B cell (primary cell): ENCODE measurements around the gene TRAFD1. TPM values are rescaled to one million over a fixed set of nuclear protein-coding genes. Genes with fewer than 3 reads are reported as not detected.

Source experiments
- ATAC-seq: fragments of 200-7000 bp; cut with Tn5 transposase; one replicate; pipeline ENCODE4 v1.10.0; 2021; ENCODE audit warnings: low read depth, mild to moderate bottlenecking, moderate number of reproducible peaks, moderate library complexity
- CTCF ChIA-PET: fragments of 350-600 bp; sonication (Branson Sonifier 250); formaldehyde crosslinking; loops from one replicate; lab custom pipeline; 2021; ENCODE audit warnings: antibody characterized with exemption, inconsistent platforms; lab: Charles Lee
- POLR2A ChIA-PET: fragments of 350-600 bp; sonication (Branson Sonifier 250); formaldehyde crosslinking; loops from one replicate; lab custom pipeline; 2021; ENCODE audit warnings: antibody characterized with exemption; lab: Charles Lee
- DNase-seq: peaks from one replicate; pipeline ENCODE4 v3.0.0; 2013
- H2AFZ ChIP-seq: 2 replicates; pipeline ENCODE4 v1.6.1; 2012; ENCODE audit warnings: mild to moderate bottlenecking, low read depth, low read length; ENCODE audit not compliant: insufficient read depth, poor library complexity, severe bottlenecking
- H3K27ac ChIP-seq, 2 donors: 1 replicate in 1 of 2; 2 replicates in 1 of 2; pipeline ENCODE4 v1.5.1; 2012 to 2013; ENCODE audit warnings: low read length in 2 of 2, mild to moderate bottlenecking in 2 of 2, moderate library complexity in 1 of 2
- H3K27me3 ChIP-seq, 4 experiments: fragments of 200-600 bp in 1 of 4; sonication (generic) in 1 of 4; replicated peaks in 1 of 4; 1 replicate in 2 of 4; 2 replicates in 2 of 4; pipeline versions ENCODE4 v1.6.1 to v1.7.0; 2013 to 2016; ENCODE audit warnings: low read length in 3 of 4, mild to moderate bottlenecking in 2 of 4, mixed read lengths in 1 of 4, moderate library complexity in 1 of 4; ENCODE audit not compliant: insufficient read depth in 4 of 4, control insufficient read depth in 3 of 4; ENCODE audit errors: control extremely low read depth in 1 of 4
- H3K36me3 ChIP-seq, 2 experiments: replicated peaks in 1 of 2; 1 replicate in 1 of 2; 2 replicates in 1 of 2; pipeline versions ENCODE4 v1.6.1 to v1.7.1; 2013; ENCODE audit warnings: low read length in 1 of 2; ENCODE audit not compliant: insufficient read depth in 2 of 2, control insufficient read depth in 1 of 2; ENCODE audit errors: control extremely low read depth in 1 of 2, extremely low read depth in 1 of 2
- H3K4me1 ChIP-seq, 2 donors: fragments of 200-600 bp in 1 of 2; sonication (generic) in 1 of 2; 1 replicate in 1 of 2; 2 replicates in 1 of 2; pipeline versions ENCODE4 v1.5.1 to v1.6.1; 2013 to 2017; ENCODE audit warnings: low read length in 2 of 2; ENCODE audit not compliant: control insufficient read depth in 2 of 2, insufficient read depth in 2 of 2
- H3K4me2 ChIP-seq: replicated peaks from 2 replicates; pipeline ENCODE3; 2012; ENCODE audit warnings: mild to moderate bottlenecking, low read depth, low read length; ENCODE audit not compliant: poor library complexity, severe bottlenecking
- H3K4me3 ChIP-seq, 5 experiments: fragments of 200-600 bp in 1 of 5; sonication (generic) in 1 of 5; 1 replicate in 3 of 5; 2 replicates in 2 of 5; pipeline versions ENCODE4 v1.5.1 to v1.7.0; 2011 to 2016; ENCODE audit warnings: low read length in 4 of 5, mild to moderate bottlenecking in 4 of 5, low read depth in 2 of 5, control low read depth in 1 of 5, moderate library complexity in 1 of 5; ENCODE audit not compliant: insufficient read depth in 1 of 5; ENCODE audit errors: control extremely low read depth in 1 of 5, extremely low read depth in 1 of 5
- H3K79me2 ChIP-seq: fragments of 200-600 bp; sonication (generic); one replicate; pipeline ENCODE4 v1.6.0; 2016; ENCODE audit warnings: low read length; ENCODE audit not compliant: control insufficient read depth, insufficient read depth
- H3K9ac ChIP-seq: fragments of 200-600 bp; sonication (generic); 2 replicates; pipeline ENCODE4 v1.6.1; 2017; ENCODE audit warnings: mild to moderate bottlenecking, low read length, moderate library complexity
- H3K9me3 ChIP-seq, 3 donors: one replicate each; pipeline versions ENCODE4 v1.6.1 to v1.7.1; 2013; ENCODE audit warnings: low read length in 2 of 3; ENCODE audit not compliant: control insufficient read depth in 2 of 3, insufficient read depth in 1 of 3; ENCODE audit errors: control extremely low read depth in 1 of 3
- H4K20me1 ChIP-seq: 2 replicates; pipeline ENCODE4 v1.6.0; 2012; ENCODE audit warnings: mild to moderate bottlenecking, low read length; ENCODE audit not compliant: insufficient read depth, control insufficient read depth, poor library complexity, severe bottlenecking
- H3K27ac Mint-ChIP-seq: one replicate; pipeline ENCODE4 v1.8.0; 2021; ENCODE audit warnings: mixed read lengths
- H3K27me3 Mint-ChIP-seq: one replicate; pipeline ENCODE4 v1.8.0; 2021; ENCODE audit warnings: mixed read lengths
- H3K4me1 Mint-ChIP-seq: one replicate; pipeline ENCODE4 v1.8.0; 2021; ENCODE audit warnings: mixed read lengths
- H3K4me3 Mint-ChIP-seq: one replicate; pipeline ENCODE4 v1.8.0; 2021; ENCODE audit warnings: mixed read lengths
- H3K9me3 Mint-ChIP-seq: one replicate; pipeline ENCODE4 v1.8.0; 2022; ENCODE audit warnings: mixed read lengths; ENCODE audit not compliant: insufficient read depth
- CTCF ChIP-seq: fragments of 200-600 bp; IDR thresholded peaks from one replicate; pipeline ENCODE4 v1.8.0; 2022; ENCODE audit warnings: antibody characterized with exemption, mild to moderate bottlenecking
- EZH2 ChIP-seq: IDR thresholded peaks from 2 replicates; pipeline ENCODE4 v1.6.1; 2012; ENCODE audit warnings: borderline replicate concordance, low read depth, mild to moderate bottlenecking, moderate library complexity, low read length; ENCODE audit not compliant: insufficient read depth, poor library complexity, severe bottlenecking
- WGBS: methylation state at CpG from one replicate; pipeline ENCODE4 v1.1.5; 2013; ENCODE audit warnings: missing lambda C conversion rate; ENCODE audit not compliant: insufficient coverage; 5-methylcytosine and 5-hydroxymethylcytosine counted together
- intact Hi-C: fragments of 100-400 bp; cut with micrococcal nuclease; formaldehyde crosslinking; loops from one replicate; pipeline ENCODE4 v1.10.0; 2022
- polyA plus RNA-seq: library from polyadenylated mRNA; depleted of rRNA; stranded (reverse); fragments of >200 nt; gene quantifications from 2 replicates; pipeline ENCODE4 v1.2.3, GENCODE V29; 2012
- total RNA-seq, 2 donors: library from RNA; stranded (reverse); fragments of 120-200 nt in 1 of 2; gene quantifications; 1 replicate in 1 of 2; 2 replicates in 1 of 2; pipeline versions ENCODE4 v1.2.3 to v1.2.4, GENCODE V29; 2013 to 2022

Gene TRAFD1
- total and polyA plus RNA-seq, 2 donors (not counting 1 experiment from before 2014, with no cell fraction given): 30.9 to 37.7 TPM

DNA sequence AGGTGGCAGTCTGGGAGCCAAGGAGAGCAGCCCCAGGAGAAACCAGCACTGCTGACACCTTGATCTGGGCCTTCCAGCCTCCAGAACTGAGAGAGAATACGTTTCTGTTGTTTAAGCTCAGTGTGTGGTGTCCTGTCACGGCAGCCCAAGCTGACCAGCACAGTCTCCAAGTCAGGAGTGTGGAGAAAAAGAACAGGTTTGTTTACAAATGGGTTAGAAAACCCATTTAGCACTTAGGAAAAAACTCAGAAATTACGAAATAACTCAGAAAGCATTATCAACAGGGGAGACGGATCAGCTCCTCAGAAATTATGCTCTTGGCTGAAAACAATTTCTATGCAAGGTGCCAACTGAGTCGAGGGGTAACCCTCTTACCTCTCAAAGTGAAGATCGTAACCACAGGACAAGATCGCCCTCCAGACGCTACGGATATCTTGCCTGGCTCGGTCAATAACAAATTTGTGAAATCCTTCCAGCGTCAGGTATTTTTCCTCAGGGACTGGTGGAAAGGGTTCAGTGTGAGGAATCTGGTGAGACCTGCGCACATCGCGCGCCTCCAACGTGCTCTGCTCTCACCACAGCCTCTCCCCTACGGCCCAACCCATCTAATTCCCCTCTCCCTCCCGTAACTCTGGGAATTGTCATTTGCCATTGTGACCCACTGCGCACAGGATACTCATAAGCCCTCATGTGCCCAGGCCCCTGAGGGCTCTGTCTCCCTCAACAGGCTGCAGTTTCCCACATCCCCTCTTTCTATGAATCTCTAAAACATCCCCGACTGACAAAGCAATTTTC is 50.2 kb downstream of the TRAFD1 start:
- 99% methylated on average over 12 of the region's 20 CpGs for WGBS
- no peak overlapping the region for H3K27ac Mint-ChIP-seq
- Histone ChIP-seq H3K9ac (no peak overlapping the region), H3K79me2 (no peaks in the 10 kb centered on the region), H3K36me3 (peaks cover 23 to 75% of the 10 kb centered on the region in 2 experiments), H3K27ac (no peak overlapping the region), H3K27me3 (no peaks in the 10 kb centered on the region), H4K20me1 (no peaks in the 10 kb centered on the region), H2AFZ (no peak overlapping the region), H3K4me2 (no peak overlapping the region), H3K4me1 (no peaks in the 10 kb centered on the region), H3K4me3 (no peak overlapping the region), H3K9me3 (no peaks in the 10 kb centered on the region)
- no peak overlapping the region for H3K4me3 Mint-ChIP-seq
- DNase-seq (no peak), ATAC-seq (no peak)
- TF ChIP-seq EZH2: no peak
- no peak for TF ChIP-seq CTCF
- ChIA-PET CTCF (interaction anchor here (1.8 kb wide), 1 partner anchor 232 kb away, joined by 4 read pairs; no protein-coding TSS in a partner anchor), POLR2A (no interaction called here)
- H3K27me3 Mint-ChIP-seq: no peaks in the 10 kb centered on the region
- intact Hi-C loops: loop anchor here (2.0 kb wide), 1 partner anchor 65 kb away; no protein-coding TSS in a partner anchor
- H3K4me1 Mint-ChIP-seq: peaks cover 4% of the 10 kb centered on the region
- no peaks in the 10 kb centered on the region for H3K9me3 Mint-ChIP-seq
